Eye (tissue), 1 donor: ENCODE measurements around the gene PXK.
"Not testable (repeated sequence)": the region's sequence is repeated elsewhere in the genome, so short reads cannot be mapped to it uniquely, and the experiment has no call there.

Source experiments
- DNase-seq: peaks from one replicate; pipeline ENCODE4 v3.0.0-alpha.2; 2015

Gene PXK

GRCh38 chr3:58332575-58333188, at the start of gene PXK:
TSS of gene PXK (plus strand) at chr3:58332892. CDS start at chr3:58332989, 97 bp downstream.
- peak; percentile 93 for DNase-seq

GRCh38 chr3:58285334-58285733, 47.4 kb upstream of the PXK start:
- no peak for DNase-seq

GRCh38 chr3:58287354-58287753, 45.3 kb upstream of the PXK start:
- no peak for DNase-seq

- DNase-seq: no peak
Observed at GRCh38 chr3:58288011-58288728, 44.5 kb upstream of the PXK start.

- DNase-seq: not testable (repeated sequence)
Observed at GRCh38 chr3:58288964-58289613, 43.6 kb upstream of the PXK start.

GRCh38 chr3:58290446-58290845, 42.2 kb upstream of the PXK start:
- not testable (repeated sequence) for DNase-seq

- DNase-seq: no peak
Observed at GRCh38 chr3:58291671-58292338, 40.9 kb upstream of the PXK start.

GRCh38 chr3:58292866-58293265, 39.8 kb upstream of the PXK start:
- no peak for DNase-seq

GRCh38 chr3:58293516-58293915, 39.2 kb upstream of the PXK start:
- DNase-seq: no peak

GRCh38 chr3:58296269-58296668, 36.4 kb upstream of the PXK start:
- no peak for DNase-seq

- DNase-seq: no peak
Observed at GRCh38 chr3:58296843-58297242, 35.8 kb upstream of the PXK start.

GRCh38 chr3:58298190-58298589, 34.5 kb upstream of the PXK start:
- DNase-seq: no peak

GRCh38 chr3:58299075-58299474, 33.6 kb upstream of the PXK start:
- DNase-seq: no peak

GRCh38 chr3:58299839-58300516, 32.7 kb upstream of the PXK start:
- DNase-seq: peak; percentile 76

GRCh38 chr3:58305882-58306711, 26.6 kb upstream of the PXK start, which contains the start of the genes HTD2 and RPP14:
TSS of gene HTD2 (plus strand) at chr3:58306520. CDS start at chr3:58317614, 11,094 bp downstream.
TSS of gene RPP14 (plus strand) at chr3:58306245. CDS start at chr3:58310330, 4,085 bp downstream.
- peak; percentile 100 for DNase-seq

GRCh38 chr3:58307639-58308215, 25.0 kb upstream of the PXK start:
- DNase-seq: peak; percentile 59

GRCh38 chr3:58308728-58309127, 24.0 kb upstream of the PXK start:
- no peak for DNase-seq

GRCh38 chr3:58317811-58318210, 14.9 kb upstream of the PXK start:
- DNase-seq: no peak

- DNase-seq: no peak
Observed at GRCh38 chr3:58321791-58322190, 10.9 kb upstream of the PXK start.

GRCh38 chr3:58322793-58323192, 9.9 kb upstream of the PXK start:
- no peak for DNase-seq
